CD4-positive, CD25-positive, alpha-beta regulatory T cell (primary cell): ENCODE data around the gene NTM. TPM values are rescaled to one million over a fixed set of nuclear protein-coding genes. Genes with fewer than 3 reads are reported as not detected.

Source experiments
- ATAC-seq, 2 donors: fragments of 150-1000 bp; cut with Tn5 transposase; one replicate each; pipeline ENCODE4 v1.10.0; 2021; ENCODE audit warnings: low read depth in 2 of 2, moderate number of reproducible peaks in 2 of 2, moderate library complexity in 1 of 2
- DNase-seq, 3 donors: peaks; one replicate each; pipeline versions ENCODE4 v3.0.0 to v3.0.0-alpha.2; 2012 to 2022; ENCODE audit warnings: mixed read lengths in 1 of 3
- H3K27ac ChIP-seq: one replicate; pipeline ENCODE4 v1.7.0; 2013; ENCODE audit warnings: mild to moderate bottlenecking, low read length; ENCODE audit not compliant: insufficient read depth, poor library complexity, severe bottlenecking
- H3K27me3 ChIP-seq: one replicate; pipeline ENCODE4 v1.7.0; 2013; ENCODE audit warnings: low read length; ENCODE audit not compliant: control insufficient read depth, insufficient read depth
- H3K36me3 ChIP-seq: one replicate; pipeline ENCODE4 v1.7.0; 2013; ENCODE audit warnings: mild to moderate bottlenecking, low read length, moderate library complexity; ENCODE audit not compliant: control insufficient read depth, insufficient read depth
- H3K4me1 ChIP-seq: 2 replicates; pipeline ENCODE4 v1.7.0; 2013; ENCODE audit warnings: mild to moderate bottlenecking, low read length; ENCODE audit not compliant: insufficient read depth, control insufficient read depth, poor library complexity, severe bottlenecking
- H3K4me3 ChIP-seq: one replicate; pipeline ENCODE4 v1.7.0; 2013; ENCODE audit warnings: low read depth, mild to moderate bottlenecking, low read length, moderate library complexity
- H3K9me3 ChIP-seq, 2 experiments: 1 replicate in 1 of 2; 2 replicates in 1 of 2; pipeline ENCODE4 v1.7.0; 2013; ENCODE audit warnings: low read length in 2 of 2, mild to moderate bottlenecking in 1 of 2, moderate library complexity in 1 of 2; ENCODE audit not compliant: control insufficient read depth in 2 of 2
- H3K27ac Mint-ChIP-seq, 3 donors: one replicate each; pipeline ENCODE4 v1.8.0; 2020 to 2022; ENCODE audit warnings: mild to moderate bottlenecking in 3 of 3, mixed read lengths in 3 of 3, moderate library complexity in 2 of 3
- H3K27me3 Mint-ChIP-seq: one replicate; pipeline ENCODE4 v1.8.0; 2022; ENCODE audit warnings: mild to moderate bottlenecking, mixed read lengths
- H3K36me3 Mint-ChIP-seq: one replicate; pipeline ENCODE4 v1.8.0; 2020; ENCODE audit warnings: mixed read lengths
- H3K4me1 Mint-ChIP-seq, 4 donors: one replicate each; pipeline ENCODE4 v1.8.0; 2020 to 2022; ENCODE audit warnings: mixed read lengths in 4 of 4, mild to moderate bottlenecking in 1 of 4
- H3K4me3 Mint-ChIP-seq, 4 donors: one replicate each; pipeline ENCODE4 v1.8.0; 2020 to 2022; ENCODE audit warnings: mild to moderate bottlenecking in 4 of 4, mixed read lengths in 4 of 4, moderate library complexity in 3 of 4
- H3K9me3 Mint-ChIP-seq, 7 donors: one replicate each; pipeline ENCODE4 v1.8.0; 2020 to 2022; ENCODE audit warnings: mixed read lengths in 7 of 7, mild to moderate bottlenecking in 3 of 7, moderate library complexity in 2 of 7
- polyA plus RNA-seq, 4 donors: library from polyadenylated mRNA; unstranded; fragments of 300-500 nt; fragmentation: Illumina TruSeq; gene quantifications; one replicate each; pipeline ENCODE4 v1.2.3, GENCODE V29; 2021
- total RNA-seq: library from RNA; stranded (reverse); gene quantifications from one replicate; pipeline ENCODE4 v1.2.3, GENCODE V29; 2022

The NTM gene
- total and polyA plus RNA-seq, 5 donors from 2014 or later = 1.3 TPM; not detected in 4

GRCh38 chr11:132205006-132205405 is 834.6 kb downstream of the NTM start:
- Mint-ChIP-seq H3K4me1 (no peaks in the 10 kb centered on the region), H3K27me3 (peaks cover 5% of the 10 kb centered on the region), H3K27ac (no peak overlapping the region), H3K9me3 (peaks cover 0 to 8% (median 1%) of the 10 kb centered on the region in 7 donors), H3K4me3 (no peak overlapping the region), H3K36me3 (no peaks in the 10 kb centered on the region)
- Histone ChIP-seq H3K4me3 (no peak overlapping the region), H3K9me3 (no peaks in the 10 kb centered on the region), H3K36me3 (no peaks in the 10 kb centered on the region), H3K27me3 (no peaks in the 10 kb centered on the region), H3K4me1 (no peaks in the 10 kb centered on the region), H3K27ac (no peak overlapping the region)
- no peak for ATAC-seq
- no peak for DNase-seq

DNA sequence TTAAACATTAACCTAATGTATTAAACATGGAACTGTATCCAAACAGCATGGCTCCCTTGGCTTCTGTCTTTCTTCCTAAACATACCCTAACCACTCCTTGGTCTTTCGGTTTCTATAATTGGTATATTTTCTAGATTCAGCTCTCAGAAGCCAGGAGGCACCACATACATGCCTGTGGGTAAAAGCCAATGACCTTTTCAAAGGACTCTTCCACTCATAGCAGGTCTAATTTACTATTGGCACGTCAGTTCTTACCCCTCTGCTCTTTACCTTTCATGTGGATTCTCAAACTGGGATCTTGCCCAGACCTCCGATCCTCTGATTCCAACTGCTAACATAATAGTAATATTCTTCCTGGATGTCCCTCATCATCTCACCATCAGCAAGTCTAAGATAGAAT is 835.1 kb downstream of the NTM start:
- DNase-seq = no peak
- Mint-ChIP-seq H3K27ac (no peak overlapping the region), H3K27me3 (peaks cover 5% of the 10 kb centered on the region), H3K36me3 (no peaks in the 10 kb centered on the region), H3K9me3 (peaks cover 0 to 8% (median 1%) of the 10 kb centered on the region in 7 donors), H3K4me3 (no peak overlapping the region), H3K4me1 (no peaks in the 10 kb centered on the region)
- Histone ChIP-seq H3K27me3 (no peaks in the 10 kb centered on the region), H3K36me3 (no peaks in the 10 kb centered on the region), H3K4me3 (no peak overlapping the region), H3K4me1 (no peaks in the 10 kb centered on the region), H3K27ac (no peak overlapping the region), H3K9me3 (no peaks in the 10 kb centered on the region)
- ATAC-seq = no peak

GRCh38 chr11:132206993-132207392 is 836.6 kb downstream of the NTM start:
- H3K9me3 ChIP-seq = no peaks in the 10 kb centered on the region

GRCh38 chr11:132208477-132209055 is 838.2 kb downstream of the NTM start:
- H3K4me1 Mint-ChIP-seq = no peaks in the 10 kb centered on the region
- Histone ChIP-seq H3K27me3 (no peaks in the 10 kb centered on the region), H3K36me3 (no peaks in the 10 kb centered on the region), H3K27ac (no peak overlapping the region), H3K4me1 (no peaks in the 10 kb centered on the region), H3K4me3 (no peak overlapping the region), H3K9me3 (no peaks in the 10 kb centered on the region)
- H3K27ac Mint-ChIP-seq = no peak overlapping the region
- H3K9me3 Mint-ChIP-seq = peaks cover 0 to 10% (median 1%) of the 10 kb centered on the region in 7 donors
- no peaks in the 10 kb centered on the region for H3K27me3 Mint-ChIP-seq
- ATAC-seq (no peak), DNase-seq (no peak)
- H3K36me3 Mint-ChIP-seq = no peaks in the 10 kb centered on the region
- no peak overlapping the region for H3K4me3 Mint-ChIP-seq

More at GRCh38 chr11:132206993-132207392, 836.6 kb downstream of the NTM start:
- DNase-seq = no peak
- no peak overlapping the region for H3K4me3 Mint-ChIP-seq
- peaks cover 0 to 8% (median 1%) of the 10 kb centered on the region in 7 donors for H3K9me3 Mint-ChIP-seq
- H3K27ac Mint-ChIP-seq = no peak overlapping the region
- H3K4me1 Mint-ChIP-seq = no peaks in the 10 kb centered on the region
- H3K36me3 Mint-ChIP-seq = no peaks in the 10 kb centered on the region
- no peak for ATAC-seq
- no peak overlapping the region for H3K4me3 ChIP-seq
- no peaks in the 10 kb centered on the region for H3K4me1 ChIP-seq
- no peaks in the 10 kb centered on the region for H3K36me3 ChIP-seq
- peaks cover 5% of the 10 kb centered on the region for H3K27me3 Mint-ChIP-seq
- H3K27ac ChIP-seq = no peak overlapping the region
- H3K27me3 ChIP-seq = no peaks in the 10 kb centered on the region

- Histone ChIP-seq H3K9me3 (no peaks in the 10 kb centered on the region), H3K4me1 (no peaks in the 10 kb centered on the region), H3K36me3 (no peaks in the 10 kb centered on the region), H3K27ac (no peak overlapping the region), H3K4me3 (no peak overlapping the region), H3K27me3 (no peaks in the 10 kb centered on the region)
- Mint-ChIP-seq H3K9me3 (peaks cover 0 to 10% (median 4%) of the 10 kb centered on the region in 7 donors), H3K4me3 (no peak overlapping the region), H3K36me3 (no peaks in the 10 kb centered on the region), H3K27ac (no peak overlapping the region), H3K27me3 (no peaks in the 10 kb centered on the region), H3K4me1 (no peaks in the 10 kb centered on the region)
- no peak for DNase-seq
- ATAC-seq = no peak
Observed at GRCh38 chr11:132211479-132211878, 841.1 kb downstream of the NTM start.

DNA sequence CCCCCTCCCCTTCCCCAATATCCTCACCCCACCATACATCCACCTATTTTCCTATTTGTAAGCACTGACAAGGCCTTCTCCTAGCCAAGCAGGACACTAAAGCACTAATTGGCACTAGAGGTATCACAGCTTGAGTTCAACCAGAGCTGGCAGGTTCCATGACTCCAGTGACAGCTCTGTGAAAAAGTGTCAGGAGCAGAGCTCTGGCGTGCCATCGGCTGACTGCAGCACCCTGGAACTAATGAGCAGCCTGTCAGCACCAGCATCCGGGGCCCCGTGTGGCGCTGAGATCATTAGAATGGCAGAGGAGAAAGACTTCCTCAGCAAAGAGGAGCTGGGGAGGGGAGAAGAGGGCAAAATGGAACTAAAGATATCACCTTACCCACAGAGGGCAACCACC is 847.4 kb downstream of the NTM start:
- Histone ChIP-seq H3K4me1 (no peaks in the 10 kb centered on the region), H3K4me3 (no peak overlapping the region), H3K36me3 (no peaks in the 10 kb centered on the region), H3K27me3 (no peaks in the 10 kb centered on the region), H3K27ac (no peak overlapping the region), H3K9me3 (no peaks in the 10 kb centered on the region)
- DNase-seq = no peak
- H3K27ac Mint-ChIP-seq = no peak overlapping the region
- no peaks in the 10 kb centered on the region for H3K36me3 Mint-ChIP-seq
- peaks cover 0 to 8% (median 4%) of the 10 kb centered on the region in 7 donors for H3K9me3 Mint-ChIP-seq
- H3K27me3 Mint-ChIP-seq = no peaks in the 10 kb centered on the region
- H3K4me1 Mint-ChIP-seq = no peaks in the 10 kb centered on the region
- no peak overlapping the region for H3K4me3 Mint-ChIP-seq
- ATAC-seq = no peak

- Mint-ChIP-seq H3K9me3 (peaks cover 0 to 10% (median 3%) of the 10 kb centered on the region in 7 donors), H3K4me3 (no peak overlapping the region), H3K27me3 (peaks cover 5% of the 10 kb centered on the region), H3K4me1 (no peaks in the 10 kb centered on the region), H3K36me3 (no peaks in the 10 kb centered on the region), H3K27ac (no peak overlapping the region)
- H3K27me3 ChIP-seq = no peaks in the 10 kb centered on the region
- H3K27ac ChIP-seq = no peak overlapping the region
- H3K4me3 ChIP-seq = no peak overlapping the region
- ATAC-seq (no peak), DNase-seq (no peak)
- no peaks in the 10 kb centered on the region for H3K4me1 ChIP-seq
- no peaks in the 10 kb centered on the region for H3K36me3 ChIP-seq
- no peaks in the 10 kb centered on the region for H3K9me3 ChIP-seq
Observed at GRCh38 chr11:132220474-132220873, 850.1 kb downstream of the NTM start.

GRCh38 chr11:132222345-132222744 is 851.9 kb downstream of the NTM start:
- no peak for DNase-seq
- Histone ChIP-seq H3K27me3 (no peaks in the 10 kb centered on the region), H3K36me3 (no peaks in the 10 kb centered on the region), H3K9me3 (no peaks in the 10 kb centered on the region), H3K4me1 (no peaks in the 10 kb centered on the region), H3K27ac (no peak overlapping the region), H3K4me3 (no peak overlapping the region)
- Mint-ChIP-seq H3K27ac (no peak overlapping the region), H3K36me3 (no peaks in the 10 kb centered on the region), H3K4me3 (no peak overlapping the region), H3K4me1 (no peaks in the 10 kb centered on the region), H3K9me3 (peaks cover 0 to 13% (median 6%) of the 10 kb centered on the region in 7 donors), H3K27me3 (peaks cover 9% of the 10 kb centered on the region)
- ATAC-seq = no peak
